ENCODE measurements around the gene SMC3. TPM values are rescaled to one million over a fixed set of nuclear protein-coding genes. Genes with fewer than 3 reads are reported as not detected.

Gene SMC3
- total RNA-seq, 1 experiment from 2014 or later = 18.4 TPM

DNA sequence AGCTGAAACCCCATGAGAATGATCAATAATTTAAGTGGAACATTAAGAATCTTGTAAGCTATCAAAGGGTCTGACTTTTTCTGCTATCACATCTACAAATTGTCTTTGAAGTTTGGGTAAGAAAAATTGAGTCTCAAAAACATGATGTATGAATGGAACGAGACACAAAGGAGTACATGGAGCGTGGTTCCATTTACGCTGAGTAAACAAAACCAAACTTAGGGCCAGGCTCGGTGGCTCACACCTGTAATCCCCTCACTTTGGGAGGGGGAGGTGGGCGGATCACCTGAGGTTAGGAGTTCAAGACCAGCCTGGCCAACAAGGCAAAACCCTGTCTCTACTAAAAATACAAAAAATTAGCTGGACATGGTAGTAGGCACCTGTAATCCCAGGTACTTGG, 24.3 kb downstream of the SMC3 start:
- H2AFZ ChIP-seq (ENCODE audit: low read length) = no peak overlapping the region
- H3K27me3 ChIP-seq (ENCODE audit: low read length) = no peaks in the 10 kb centered on the region
- no peak overlapping the region for H3K4me3 ChIP-seq (ENCODE audit: low read length)
- no TSS peak for BruUV-seq (replicated peaks)
- H3K9me2 ChIP-seq (replicated peaks; ENCODE audit: low read length) = no peaks in the 10 kb centered on the region
- peaks cover 30% of the 10 kb centered on the region for H3K36me3 ChIP-seq (ENCODE audit: low read depth, low read length)
- H4K20me1 ChIP-seq (ENCODE audit: low read length) = no peaks in the 10 kb centered on the region
- CTCF ChIA-PET = no interaction called here
- intact Hi-C loops (cut with micrococcal nuclease) = no loop called here
- DNase-seq (no peak), ATAC-seq (no peak)
- no peak overlapping the region for H3K4me2 ChIP-seq (ENCODE audit: low read length)
- H3K4me1 ChIP-seq (ENCODE audit: insufficient read depth, low read length) = no peaks in the 10 kb centered on the region
- H3K9me3 ChIP-seq (ENCODE audit: low read length) = no peaks in the 10 kb centered on the region
- H3K27ac ChIP-seq (ENCODE audit: low read length) = no peak overlapping the region
- H3F3A ChIP-seq (ENCODE audit: low read length, unreplicated experiment) = no peaks in the 10 kb centered on the region
- H3K9ac ChIP-seq (ENCODE audit: low read length) = no peak overlapping the region
- POLR2A ChIA-PET (ENCODE audit: unreplicated experiment) = interaction anchor here (1.0 kb wide), 1 partner anchor 296 kb away, joined by 15 read pairs; no protein-coding TSS in a partner anchor
- no peaks in the 10 kb centered on the region for H3K79me2 ChIP-seq (ENCODE audit: low read length)
- TF ChIP-seq EZH2phosphoT487 (IDR thresholded peaks at IDR 0.05; ENCODE audit: borderline replicate concordance, low read length) = no peak
- no peak for TF ChIP-seq CTCF (conservative IDR thresholded peaks at IDR 0.05; ENCODE audit: low read depth, low read length)
- TF ChIP-seq EZH2 (IDR thresholded peaks at IDR 0.05; ENCODE audit: low read length, unreplicated experiment) = no peak

- Histone ChIP-seq H3K36me3 (ENCODE audit: low read depth, low read length) (peaks cover 22% of the 10 kb centered on the region), H4K20me1 (ENCODE audit: low read length) (no peaks in the 10 kb centered on the region)
These were observed 30.0 kb downstream of the SMC3 start for GRCh38 chr10:110597476-110597875.

More at GRCh38 chr10:110597476-110597875, 30.0 kb downstream of the SMC3 start:
- no peaks in the 10 kb centered on the region for H3K9me2 ChIP-seq (replicated peaks; ENCODE audit: low read length)
- no peaks in the 10 kb centered on the region for H3K79me2 ChIP-seq (ENCODE audit: low read length)
- no peak overlapping the region for H3K9ac ChIP-seq (ENCODE audit: low read length)
- H3K4me2 ChIP-seq (ENCODE audit: low read length) = no peak overlapping the region
- intact Hi-C loops (cut with micrococcal nuclease) = no loop called here
- no peak overlapping the region for H3K27ac ChIP-seq (ENCODE audit: low read length)
- H3K9me3 ChIP-seq (ENCODE audit: low read length) = no peaks in the 10 kb centered on the region
- no peak for DNase-seq
- no peak overlapping the region for H2AFZ ChIP-seq (ENCODE audit: low read length)
- ChIA-PET POLR2A (ENCODE audit: unreplicated experiment) (no interaction called here), CTCF (no interaction called here)
- TF ChIP-seq CTCF (conservative IDR thresholded peaks at IDR 0.05; ENCODE audit: low read depth, low read length) (no peak), EZH2phosphoT487 (IDR thresholded peaks at IDR 0.05; ENCODE audit: borderline replicate concordance, low read length) (no peak), EZH2 (IDR thresholded peaks at IDR 0.05; ENCODE audit: low read length, unreplicated experiment) (no peak)
- H3K4me3 ChIP-seq (ENCODE audit: low read length) = no peak overlapping the region
- no peaks in the 10 kb centered on the region for H3K4me1 ChIP-seq (ENCODE audit: insufficient read depth, low read length)
- H3F3A ChIP-seq (ENCODE audit: low read length, unreplicated experiment) = no peaks in the 10 kb centered on the region
- ATAC-seq = no peak
- H3K27me3 ChIP-seq (ENCODE audit: low read length) = no peaks in the 10 kb centered on the region
- BruUV-seq (replicated peaks) = no TSS peak
